CD4-positive, alpha-beta T cell treated with Interleukin-21 for 1 hour (primary cell): ENCODE data around the gene PILRB.
"Not testable (repeated sequence)": the region's sequence is repeated elsewhere in the genome, so short reads cannot be mapped to it uniquely, and the experiment has no call there.

Source experiments
- DNase-seq: peaks from one replicate; pipeline ENCODE4 v3.0.0-alpha.2; 2020

Gene PILRB

GRCh38 chr7:100358027-100358856 lies at the start of gene PILRB:
PILRB (plus strand) TSS chr7:100358117; CDS start chr7:100358303, 186 bp downstream.
- no peak for DNase-seq

DNA sequence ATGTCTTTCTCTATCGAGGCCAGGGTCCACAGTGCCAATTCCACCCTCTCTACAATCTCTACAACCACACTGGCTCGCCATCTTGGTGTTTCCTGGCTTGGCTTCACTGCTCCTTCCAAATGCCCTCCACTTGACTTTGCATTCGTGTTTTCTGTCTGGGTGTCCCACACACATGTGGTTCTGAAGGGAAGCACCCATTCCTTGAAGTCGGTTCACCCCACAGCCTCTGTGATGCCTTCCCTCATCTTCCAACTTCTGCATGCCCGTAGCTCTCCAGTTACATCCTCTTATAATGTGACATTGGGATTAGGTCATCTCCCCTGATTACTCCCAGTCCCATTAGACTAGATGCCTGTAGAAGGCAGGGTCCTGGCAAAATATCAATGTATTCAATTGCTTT lies 39.6 kb upstream of the PILRB start:
- DNase-seq, result not testable (repeated sequence)

- DNase-seq, result not testable (repeated sequence)
These were observed 36.3 kb upstream of the PILRB start for GRCh38 chr7:100321648-100322047.

- not testable (repeated sequence) for DNase-seq
These were observed 33.7 kb upstream of the PILRB start for GRCh38 chr7:100324194-100324593.

DNA sequence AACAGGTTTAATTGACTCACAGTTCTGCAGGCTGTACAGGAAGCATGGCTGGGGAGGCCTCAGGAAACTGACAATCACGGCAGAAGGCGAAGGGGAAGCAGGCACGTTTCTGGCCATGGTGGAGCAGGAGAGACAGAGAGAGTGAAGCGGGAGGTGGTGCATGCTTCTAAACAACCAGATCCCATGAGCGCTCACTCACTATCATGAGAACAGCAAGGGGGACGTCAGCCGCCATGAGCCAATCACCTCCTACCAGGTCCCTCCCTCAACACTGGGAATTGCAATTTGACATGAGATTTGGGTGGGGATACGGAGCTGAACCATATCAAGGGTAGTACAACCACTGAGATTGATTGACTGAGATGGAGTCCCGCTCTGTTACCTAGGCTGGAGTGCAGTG lies 32.2 kb upstream of the PILRB start:
- not testable (repeated sequence) for DNase-seq

DNA sequence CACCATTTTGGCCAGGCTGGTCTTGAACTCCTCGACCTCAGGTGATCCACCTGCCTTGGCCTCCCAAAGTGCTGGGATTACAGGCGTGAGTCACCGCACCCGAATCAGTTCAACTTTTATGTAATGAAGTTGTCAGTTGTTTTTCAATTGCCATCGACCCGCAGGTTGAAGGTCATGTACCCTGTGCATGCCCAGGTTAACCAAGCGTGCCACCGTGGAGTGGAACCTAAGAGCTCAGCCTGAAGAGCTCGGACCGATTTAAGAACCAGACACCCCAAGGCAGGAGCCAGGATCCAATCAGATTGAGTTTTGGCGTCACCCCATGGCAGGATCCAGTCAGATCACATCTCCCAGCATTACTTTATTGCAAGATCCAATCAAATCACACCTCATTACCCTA lies 31.0 kb upstream of the PILRB start:
- not testable (repeated sequence) for DNase-seq

GRCh38 chr7:100335566-100336466 lies 22.1 kb upstream of the PILRB start:
- DNase-seq, result peak; percentile 92

GRCh38 chr7:100338083-100338696 lies 19.7 kb upstream of the PILRB start:
- DNase-seq, result not testable (repeated sequence)

GRCh38 chr7:100341286-100341685 lies 16.6 kb upstream of the PILRB start:
- DNase-seq, result not testable (repeated sequence)

- no peak for DNase-seq
These were observed 15.2 kb upstream of the PILRB start for GRCh38 chr7:100342765-100343164.

- DNase-seq, result not testable (repeated sequence)
These were observed 13.8 kb upstream of the PILRB start for GRCh38 chr7:100344124-100344559.

DNA sequence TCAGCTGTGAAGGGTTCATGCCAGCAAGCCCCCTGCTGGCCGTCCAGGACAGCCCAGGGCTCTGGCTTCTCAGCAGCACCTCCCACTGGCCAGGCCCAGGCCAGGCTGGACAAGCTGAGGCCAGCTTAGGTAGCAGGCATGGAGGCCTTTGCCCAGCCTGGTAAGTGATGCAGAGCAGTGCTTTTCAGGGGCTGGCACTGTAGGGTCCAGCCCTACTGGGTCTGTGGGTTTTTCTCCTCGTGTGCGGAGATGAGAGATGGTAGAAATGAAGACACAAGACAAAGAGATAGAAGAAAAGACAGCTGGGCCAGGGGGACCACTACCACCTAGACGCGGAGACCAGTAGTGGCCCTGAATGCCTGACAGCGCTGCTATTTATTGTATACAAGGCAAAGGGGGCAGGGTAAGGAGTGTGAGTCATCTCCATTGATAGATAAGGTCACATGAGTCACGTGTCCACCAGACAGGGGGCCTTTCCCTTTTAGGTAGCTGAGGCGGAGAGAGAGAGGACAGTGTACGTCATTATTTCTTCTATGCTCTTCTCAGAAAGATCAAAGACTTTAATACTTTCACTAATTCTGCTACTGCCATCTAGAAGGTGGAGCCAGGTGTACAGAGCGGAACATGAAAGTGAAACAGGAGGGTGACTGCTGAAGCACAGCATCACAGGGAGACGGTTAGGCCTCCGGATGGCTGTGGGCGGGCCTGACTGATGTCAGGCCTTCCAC lies 13.2 kb upstream of the PILRB start:
- DNase-seq, result peak; percentile 97

DNA sequence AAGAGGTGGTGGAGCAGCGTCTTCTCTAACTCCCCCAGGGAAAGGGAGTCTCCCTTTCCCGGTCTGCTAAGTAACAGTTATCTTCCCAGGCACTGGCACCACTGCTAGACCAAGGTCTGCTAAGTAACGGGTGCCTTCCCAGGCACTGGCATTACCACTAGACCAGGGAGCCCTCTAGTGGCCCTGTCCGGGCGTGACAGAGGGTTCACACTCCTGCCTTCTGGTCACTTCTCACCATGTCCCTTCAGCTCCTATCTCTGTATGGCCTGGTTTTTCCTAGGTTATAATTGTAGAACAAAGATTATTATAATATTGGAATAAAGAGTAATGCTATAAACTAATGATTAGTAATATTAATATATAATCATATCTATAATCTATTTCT lies 12.6 kb upstream of the PILRB start:
- DNase-seq, result peak; percentile 80

GRCh38 chr7:100346921-100347320 lies 11.0 kb upstream of the PILRB start:
- DNase-seq, result no peak

GRCh38 chr7:100348805-100349204 lies 9.1 kb upstream of the PILRB start:
- no peak for DNase-seq

- no peak for DNase-seq
These were observed 8.2 kb upstream of the PILRB start for GRCh38 chr7:100349757-100350156.

DNA sequence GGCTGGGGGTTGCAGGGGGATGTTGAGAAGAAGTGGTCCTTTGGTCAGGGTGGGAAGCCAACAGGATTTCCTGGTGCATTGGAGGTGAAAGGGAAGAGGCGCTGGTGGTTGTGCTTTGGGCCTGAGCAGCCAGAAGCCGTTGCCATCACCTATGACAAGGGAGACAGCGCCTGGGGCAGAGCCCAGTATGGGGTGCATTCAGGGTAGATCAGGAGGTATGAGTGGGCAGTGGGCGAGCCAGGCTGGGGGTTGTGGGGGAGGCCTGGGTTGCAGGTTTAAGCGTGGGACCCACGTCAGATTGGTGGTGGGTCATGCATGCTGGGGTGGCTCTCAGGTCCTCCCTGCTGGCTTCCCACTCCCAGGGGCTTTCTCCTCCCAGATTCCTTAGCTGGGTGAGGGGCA lies 6.3 kb upstream of the PILRB start:
- DNase-seq, result no peak

GRCh38 chr7:100352230-100352781 lies 5.6 kb upstream of the PILRB start:
- DNase-seq, result not testable (repeated sequence)

- DNase-seq, result no peak
These were observed 4.8 kb upstream of the PILRB start for GRCh38 chr7:100352984-100353684.

DNA sequence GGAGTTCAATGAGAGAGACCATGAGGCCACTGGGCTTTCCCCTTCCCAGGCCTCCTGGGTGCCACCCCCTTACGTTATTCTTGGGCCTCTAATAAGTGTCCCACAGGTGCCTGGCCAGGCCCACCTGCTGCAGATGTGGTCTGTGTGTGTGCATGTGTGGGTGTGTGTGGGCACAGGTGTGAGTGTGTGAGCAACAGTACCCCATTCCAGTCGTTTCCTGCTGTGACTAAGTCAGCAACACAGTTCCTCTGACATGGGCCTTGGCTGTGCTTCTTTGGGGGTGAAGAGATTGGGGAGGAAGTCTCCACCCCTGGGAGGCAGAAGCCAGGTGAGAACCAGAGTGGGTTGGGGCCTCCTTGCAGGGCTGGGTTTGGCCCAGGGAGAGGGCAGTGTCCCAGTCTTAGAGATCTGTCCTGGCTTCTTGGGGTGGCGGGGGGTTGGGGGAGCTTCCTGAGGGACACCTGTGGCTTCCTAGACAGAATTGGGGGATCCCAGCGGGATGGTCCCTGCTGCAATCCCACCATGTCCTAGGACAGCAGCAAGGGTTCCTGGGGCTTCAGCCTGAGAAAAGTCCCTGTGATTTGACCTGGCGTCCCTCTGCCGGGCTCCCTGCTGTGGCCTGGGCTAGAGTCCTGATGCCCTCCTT lies 4.1 kb upstream of the PILRB start:
- DNase-seq, result peak; percentile 49
